ENCODE data around the gene ZSCAN22. TPM values are rescaled to one million over a fixed set of nuclear protein-coding genes. Genes with fewer than 3 reads are reported as not detected.
A peak's percentile ranks its signal among the peaks of the same experiment; 100 is the strongest.

The ZSCAN22 gene
- total and polyA plus RNA-seq, 2 of the 13 experiments (the other 11 are each of a cell fraction or from before 2014, with no cell fraction given), result 2.5 to 3.5 TPM

- no peak for TF ChIP-seq REST (IDR thresholded peaks at IDR 0.05; ENCODE audit: borderline replicate concordance in 1 of 2, low read depth in 1 of 2, low read length in 2 of 2)
- TF ChIP-seq ZNF496 (CRISPR knock-in tag; IDR thresholded peaks at IDR 0.05; ENCODE audit: insufficient replicate concordance), result no peak
- peak; percentile 10; the same call in 1 of the 2 replicates for TF ChIP-seq GMEB1 (CRISPR knock-in tag; IDR thresholded peaks at IDR 0.05; ENCODE audit: borderline replicate concordance)
- no peak for TF ChIP-seq ARNTL (CRISPR knock-in tag; IDR thresholded peaks at IDR 0.05)
- TF ChIP-seq SIN3A (IDR thresholded peaks at IDR 0.05; ENCODE audit: borderline replicate concordance, low read depth, low read length), result 0 out of 2 replicates have a peak, but pooled peaks have one; percentile 30
- TF ChIP-seq ZNF737 (CRISPR knock-in tag; IDR thresholded peaks at IDR 0.05; ENCODE audit: borderline replicate concordance), result no peak
- 0 out of 2 replicates have a peak, but pooled peaks have one; percentile 1 for TF ChIP-seq ZKSCAN8 (CRISPR knock-in tag; IDR thresholded peaks at IDR 0.05; ENCODE audit: borderline replicate concordance)
- TF ChIP-seq RFX1 (IDR thresholded peaks at IDR 0.05), result no peak
- peak; percentile 73; the same call in 1 of the 2 replicates for TF ChIP-seq ZSCAN12 (CRISPR knock-in tag; IDR thresholded peaks at IDR 0.05)
- no peak for TF ChIP-seq MYC (CRISPR knock-in tag; IDR thresholded peaks at IDR 0.05; ENCODE audit: borderline replicate concordance)
- TF ChIP-seq EEA1 (CRISPR knock-in tag; IDR thresholded peaks at IDR 0.05; ENCODE audit: borderline replicate concordance), result no peak
- peak; percentile 37; the same call in 1 of the 2 replicates for TF ChIP-seq SAP130 (CRISPR knock-in tag; IDR thresholded peaks at IDR 0.05; ENCODE audit: low read depth)
- TF ChIP-seq TGIF2 (CRISPR knock-in tag; IDR thresholded peaks at IDR 0.05), result no peak
- TF ChIP-seq DNMT3B (CRISPR knock-in tag; conservative IDR thresholded peaks at IDR 0.05), result no peak
- TF ChIP-seq ELF4 (CRISPR knock-in tag; IDR thresholded peaks at IDR 0.05; ENCODE audit: borderline replicate concordance), result 0 out of 2 replicates have a peak, but pooled peaks have one; percentile 18
- TF ChIP-seq KLF15 (CRISPR knock-in tag; IDR thresholded peaks at IDR 0.05; ENCODE audit: borderline replicate concordance), result no peak
- peak; percentile 56; the same call in 1 of the 2 replicates for TF ChIP-seq ZNF354B (CRISPR knock-in tag; IDR thresholded peaks at IDR 0.05)
- TF ChIP-seq HIC2 (CRISPR knock-in tag; IDR thresholded peaks at IDR 0.05; ENCODE audit: low read depth), result 0 out of 2 replicates have a peak, but pooled peaks have one; percentile 3
- TF ChIP-seq NBN (conservative IDR thresholded peaks at IDR 0.05), result no peak
- no peak for TF ChIP-seq ONECUT2 (CRISPR knock-in tag; IDR thresholded peaks at IDR 0.05)
- no peak for TF ChIP-seq GATA4 (IDR thresholded peaks at IDR 0.05; ENCODE audit: borderline replicate concordance, low read depth)
- peak; percentile 3 for TF ChIP-seq TAF15 (IDR thresholded peaks at IDR 0.05; ENCODE audit: low read depth, low read length, poor library complexity, severe bottlenecking)
- TF ChIP-seq ZNF234 (CRISPR knock-in tag; conservative IDR thresholded peaks at IDR 0.05), result no peak
Observed at GRCh38 chr19:58387338-58388174, 60.8 kb downstream of the ZSCAN22 start (continued).
